Erythroblast (primary cell): ENCODE measurements around the gene IMMP2L.

Experiments
- GATA1 ChIP-seq: IDR thresholded peaks from 2 replicates; pipeline ENCODE4 v1.6.1; 2011; ENCODE audit warnings: low read depth, mild to moderate bottlenecking, control low read depth, low read length, moderate library complexity
- POLR2A ChIP-seq: IDR thresholded peaks from 2 replicates; pipeline ENCODE4 v1.6.1; 2011; ENCODE audit warnings: mild to moderate bottlenecking, low read length

- no peak for TF ChIP-seq POLR2A
- no peak for TF ChIP-seq GATA1
Measured at GRCh38 chr7:111292026-111292470, 270.2 kb downstream of the IMMP2L start.
